Large intestine (tissue), 3 donors: Measurements from ENCODE around the gene PDE6G. TPM values are rescaled to one million over a fixed set of nuclear protein-coding genes. Genes with fewer than 3 reads are reported as not detected.
"Not testable (repeated sequence)": the region's sequence is repeated elsewhere in the genome, so short reads cannot be mapped to it uniquely, and the experiment has no call there.

ENCODE experiments used
- DNase-seq, 2 donors: peaks; one replicate each; pipeline versions ENCODE4 v3.0.0 to v3.0.0-alpha.2; 2013
- H3K27ac ChIP-seq: one replicate; pipeline ENCODE4 v1.5.1; 2013; ENCODE audit warnings: low read length
- H3K27me3 ChIP-seq: 2 replicates; pipeline ENCODE4 v1.6.1; 2013; ENCODE audit warnings: low read length; ENCODE audit not compliant: control insufficient read depth, insufficient read depth
- H3K36me3 ChIP-seq: 2 replicates; pipeline ENCODE4 v1.6.1; 2013; ENCODE audit warnings: low read length; ENCODE audit not compliant: control insufficient read depth, insufficient read depth
- H3K4me1 ChIP-seq: one replicate; pipeline ENCODE4 v1.6.1; 2013; ENCODE audit warnings: low read length; ENCODE audit not compliant: control insufficient read depth, insufficient read depth
- H3K4me3 ChIP-seq: one replicate; pipeline ENCODE4 v1.5.1; 2013; ENCODE audit warnings: low read length
- H3K9me3 ChIP-seq: one replicate; pipeline ENCODE4 v1.6.1; 2013; ENCODE audit warnings: mild to moderate bottlenecking, low read depth, low read length, moderate library complexity; ENCODE audit not compliant: control insufficient read depth
- WGBS: methylation state at CpG from one replicate; pipeline ENCODE4 v1.1.5; 2013; ENCODE audit warnings: low lambda C conversion rate; ENCODE audit not compliant: insufficient coverage; 5-methylcytosine and 5-hydroxymethylcytosine counted together
- polyA plus RNA-seq: library from polyadenylated mRNA; unstranded; fragments of 120-200 nt; gene quantifications from one replicate; pipeline ENCODE4 v1.2.1, GENCODE V29; 2013

Gene PDE6G
- polyA plus RNA-seq, 1 donor = 2.6 TPM

DNA sequence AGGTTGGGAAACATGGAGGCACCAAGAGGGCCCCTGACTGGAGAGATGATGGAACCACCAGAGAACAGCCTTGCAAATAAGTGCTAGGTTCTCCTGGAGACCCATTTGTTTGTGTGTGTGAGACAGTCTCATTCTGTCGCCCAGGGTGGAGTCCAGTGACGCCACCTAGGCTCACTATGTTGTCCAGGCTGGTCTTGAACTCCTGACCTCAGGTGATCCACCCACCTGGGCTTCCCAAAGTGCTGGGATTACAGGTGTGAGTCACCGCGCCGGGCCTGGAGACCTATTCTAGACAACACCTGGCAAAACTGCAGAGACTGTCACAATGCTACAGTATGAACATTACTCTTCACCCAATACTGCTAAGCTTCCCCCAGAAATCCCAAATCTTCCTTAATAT lies 20.9 kb downstream of the PDE6G start:
- no peaks in the 10 kb centered on the region for H3K9me3 ChIP-seq
- H3K36me3 ChIP-seq = no peaks in the 10 kb centered on the region
- H3K4me3 ChIP-seq = no peak overlapping the region
- DNase-seq = no peak
- H3K27me3 ChIP-seq = no peaks in the 10 kb centered on the region
- no CpG with 5 or more reads among the region's 5 CpGs for WGBS
- H3K27ac ChIP-seq = no peak overlapping the region
- peaks cover 5% of the 10 kb centered on the region for H3K4me1 ChIP-seq

DNA sequence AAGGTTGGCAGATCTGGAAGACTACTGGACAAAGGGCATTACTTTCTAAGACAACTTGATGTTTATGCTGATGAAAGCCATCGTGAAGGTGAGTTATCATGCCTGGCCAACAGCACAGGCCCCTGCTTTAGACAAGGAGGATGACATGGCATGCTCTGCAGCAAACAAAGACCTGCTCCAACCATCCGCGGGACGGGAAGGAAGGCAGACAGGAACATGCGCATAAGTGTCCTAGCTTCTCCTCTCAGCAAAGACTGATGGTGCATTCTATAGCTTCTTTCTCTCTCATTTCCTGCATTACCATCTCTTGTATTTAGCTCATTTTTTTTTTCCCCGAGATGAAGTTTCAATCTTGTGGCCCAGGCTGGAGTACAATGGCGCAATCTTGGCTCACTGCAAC lies 24.9 kb downstream of the PDE6G start:
- Histone ChIP-seq H3K27me3 (no peaks in the 10 kb centered on the region), H3K9me3 (no peaks in the 10 kb centered on the region), H3K36me3 (peaks cover 20% of the 10 kb centered on the region), H3K4me1 (peaks cover 5% of the 10 kb centered on the region), H3K4me3 (no peak overlapping the region), H3K27ac (no peak overlapping the region)
- DNase-seq = no peak
- WGBS = no CpG with 5 or more reads among the region's 7 CpGs

DNA sequence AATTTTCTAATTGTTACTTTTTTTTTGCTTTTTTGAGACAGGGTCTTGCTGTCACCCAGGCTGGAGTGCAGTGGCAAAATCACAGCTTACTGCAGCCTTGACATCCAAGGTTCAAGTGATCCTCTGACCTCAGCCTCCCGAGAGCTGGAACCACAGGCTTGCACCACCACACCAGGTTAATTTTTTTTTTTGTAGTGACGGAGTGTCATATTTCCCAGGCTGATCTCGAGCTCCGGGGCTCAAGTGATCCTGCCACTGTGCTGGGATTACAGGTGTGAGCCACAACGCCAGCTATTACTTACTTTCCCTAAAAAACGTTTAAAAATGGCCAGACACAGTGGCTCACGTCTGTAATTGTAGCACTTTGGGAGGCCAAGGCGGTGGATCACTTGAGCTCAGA lies 26.1 kb downstream of the PDE6G start:
- Histone ChIP-seq H3K9me3 (peaks cover 5% of the 10 kb centered on the region), H3K36me3 (peaks cover 32% of the 10 kb centered on the region), H3K4me1 (peaks cover 1% of the 10 kb centered on the region), H3K27ac (no peak overlapping the region), H3K4me3 (no peak overlapping the region), H3K27me3 (no peaks in the 10 kb centered on the region)
- DNase-seq = no peak
- WGBS = no CpG with 5 or more reads among the region's 8 CpGs

DNA sequence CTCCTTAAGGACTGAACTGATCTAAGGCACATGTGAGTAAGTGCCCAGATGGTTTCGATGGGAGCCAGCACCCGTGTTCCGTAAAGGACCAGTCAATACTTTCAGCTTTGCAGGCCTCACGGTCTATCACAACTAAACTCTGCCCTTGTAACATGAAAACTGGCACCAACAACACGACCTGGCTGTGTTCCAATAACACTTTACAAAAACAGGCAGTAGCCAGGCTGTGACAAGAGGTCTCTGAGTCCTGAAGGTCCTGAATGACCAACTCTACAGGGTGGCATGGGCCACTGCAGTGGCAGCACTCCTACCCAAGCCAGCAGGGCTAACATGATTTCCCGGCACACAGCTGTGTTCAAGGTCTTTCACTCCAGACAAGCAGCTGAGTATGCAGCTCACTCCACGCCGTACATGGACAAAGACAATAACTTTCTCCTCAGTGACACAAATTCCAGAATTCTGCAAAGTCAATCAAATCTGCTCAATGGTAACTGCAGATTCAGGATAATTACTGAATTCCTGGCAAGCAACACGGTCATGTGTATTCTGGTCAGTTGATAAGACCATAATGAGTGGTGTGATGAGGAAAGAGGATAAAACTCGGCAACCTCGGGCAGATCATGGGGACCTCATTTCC lies 34.7 kb downstream of the PDE6G start:
- Histone ChIP-seq H3K9me3 (peaks cover 23% of the 10 kb centered on the region), H3K4me3 (no peak overlapping the region), H3K27me3 (no peaks in the 10 kb centered on the region), H3K36me3 (peaks cover 71% of the 10 kb centered on the region), H3K27ac (no peak overlapping the region), H3K4me1 (no peaks in the 10 kb centered on the region)
- 88% methylated on average over 1 of the region's 11 CpGs for WGBS
- DNase-seq = no peak

DNA sequence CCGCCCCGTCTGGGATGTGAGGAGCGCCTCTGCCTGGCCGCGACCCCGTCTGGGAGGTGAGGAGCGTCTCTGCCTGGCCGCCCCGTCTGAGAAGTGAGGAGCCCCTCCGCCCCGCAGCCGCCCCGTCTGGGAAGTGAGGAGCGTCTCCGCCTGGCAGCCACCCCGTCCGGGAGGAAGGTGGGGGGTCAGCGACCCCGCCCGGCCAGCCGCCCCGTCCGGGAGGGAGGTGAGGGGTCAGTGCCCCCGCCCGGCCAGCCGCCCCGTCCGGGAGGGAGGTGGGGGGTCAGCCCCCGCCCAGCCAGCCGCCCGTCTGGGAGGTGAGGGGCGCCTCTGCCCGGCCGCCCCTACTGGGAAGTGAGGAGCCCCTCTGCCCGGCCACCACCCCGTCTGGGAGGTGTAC lies 38.0 kb downstream of the PDE6G start:
- H3K27me3 ChIP-seq, H3K4me3 ChIP-seq, H3K27ac ChIP-seq, DNase-seq, H3K9me3 ChIP-seq, H3K4me1 ChIP-seq: not testable (repeated sequence)
- peaks cover 57% of the 10 kb centered on the region for H3K36me3 ChIP-seq
- no CpG with 5 or more reads among the region's 36 CpGs for whole genome bisulfite sequencing

DNA sequence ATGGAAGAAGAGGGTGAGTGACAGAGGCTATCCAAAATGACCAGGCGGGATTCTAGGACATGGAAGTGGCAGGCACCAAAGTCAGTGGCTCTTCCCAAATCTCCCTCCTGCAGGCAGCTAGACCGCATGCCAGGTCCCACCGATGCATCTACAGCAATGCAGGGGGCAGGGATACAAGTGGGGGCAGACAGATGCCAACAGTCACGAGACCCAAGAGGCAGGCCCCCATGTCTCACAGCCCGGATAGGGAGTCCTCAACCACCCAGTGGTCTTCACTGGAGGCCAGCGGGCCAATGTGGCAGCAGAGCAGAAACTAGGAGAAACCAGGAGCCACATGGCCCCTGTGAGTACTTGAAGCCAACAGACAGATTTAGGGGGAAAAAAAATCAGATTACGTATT lies 39.5 kb downstream of the PDE6G start:
- Histone ChIP-seq H3K4me1 (no peaks in the 10 kb centered on the region), H3K4me3 (no peak overlapping the region), H3K36me3 (peaks cover 59% of the 10 kb centered on the region), H3K27ac (no peak overlapping the region), H3K9me3 (peaks cover 9% of the 10 kb centered on the region), H3K27me3 (no peaks in the 10 kb centered on the region)
- no peak for DNase-seq
- no CpG with 5 or more reads among the region's 7 CpGs for WGBS

DNA sequence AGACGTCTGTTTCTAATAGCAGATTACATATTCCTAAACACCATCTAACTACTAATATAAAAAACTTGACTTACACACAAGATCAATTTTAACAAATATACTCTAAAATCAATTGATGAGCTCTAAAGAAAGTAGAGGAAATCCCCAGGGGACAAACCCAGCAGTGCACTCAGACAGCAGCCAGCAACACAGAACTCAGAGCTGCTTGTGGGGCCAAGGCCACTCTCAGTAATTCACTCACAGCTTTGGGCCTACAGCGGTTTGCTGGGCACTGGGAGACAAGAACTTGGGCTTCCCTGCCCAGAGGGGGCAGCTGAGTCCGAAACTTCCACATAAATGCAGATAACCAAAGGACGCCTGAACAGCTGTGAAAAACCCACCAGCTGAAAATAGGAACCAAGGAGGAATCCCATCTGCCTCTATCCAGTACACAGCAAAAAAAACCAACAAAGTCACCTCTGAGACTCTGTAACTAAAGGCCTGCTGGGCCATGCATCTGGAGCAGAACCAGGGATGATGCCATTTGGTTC lies 40.9 kb downstream of the PDE6G start:
- no peaks in the 10 kb centered on the region for H3K27me3 ChIP-seq
- no CpG with 5 or more reads among the region's 4 CpGs for WGBS
- no peaks in the 10 kb centered on the region for H3K4me1 ChIP-seq
- H3K9me3 ChIP-seq = peaks cover 9% of the 10 kb centered on the region
- no peak for DNase-seq
- no peak overlapping the region for H3K27ac ChIP-seq
- no peak overlapping the region for H3K4me3 ChIP-seq
- peaks cover 46% of the 10 kb centered on the region for H3K36me3 ChIP-seq

DNA sequence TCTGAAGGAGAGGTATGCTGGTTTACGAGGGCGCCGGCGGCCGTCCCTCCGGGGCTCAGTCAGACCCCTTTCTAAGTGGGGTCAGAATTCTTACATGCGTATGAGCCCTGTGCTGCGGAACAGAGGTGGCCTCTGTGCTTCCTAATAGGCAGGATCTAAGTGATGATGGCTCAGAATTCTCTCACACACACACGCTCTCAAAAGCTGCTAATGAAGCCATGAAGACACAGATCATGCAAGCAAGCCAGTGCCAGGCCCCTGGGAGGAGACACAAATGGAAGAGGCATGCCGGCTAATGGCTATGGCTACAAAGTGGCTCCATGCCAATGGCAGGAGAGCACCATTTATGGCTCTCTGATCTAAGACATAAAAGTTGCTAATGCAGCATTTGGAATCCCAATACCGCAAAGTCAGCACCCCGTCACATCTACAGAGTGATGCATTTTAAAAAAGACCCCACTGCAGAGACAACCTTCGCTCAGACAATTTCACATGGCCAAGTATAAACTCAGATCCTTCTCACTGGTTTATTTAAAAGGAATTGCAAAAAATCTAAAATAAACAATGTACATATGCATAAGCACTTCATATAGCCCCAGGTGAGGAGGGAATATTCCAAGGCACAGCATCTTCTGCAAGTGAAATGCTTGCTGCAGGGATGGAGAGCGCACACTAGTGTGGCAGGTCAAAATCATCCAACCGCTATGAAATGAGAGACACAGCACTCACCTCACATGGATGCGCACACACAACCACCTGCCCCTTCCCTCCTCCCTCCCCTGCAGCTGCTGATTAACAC lies 44.0 kb downstream of the PDE6G start:
- H3K4me1 ChIP-seq = peaks cover 7% of the 10 kb centered on the region
- peaks cover 2% of the 10 kb centered on the region for H3K9me3 ChIP-seq
- H3K4me3 ChIP-seq = no peak overlapping the region
- H3K27me3 ChIP-seq = no peaks in the 10 kb centered on the region
- no peak overlapping the region for H3K27ac ChIP-seq
- DNase-seq = no peak
- H3K36me3 ChIP-seq = peaks cover 60% of the 10 kb centered on the region
- no CpG with 5 or more reads among the region's 16 CpGs for WGBS

DNA sequence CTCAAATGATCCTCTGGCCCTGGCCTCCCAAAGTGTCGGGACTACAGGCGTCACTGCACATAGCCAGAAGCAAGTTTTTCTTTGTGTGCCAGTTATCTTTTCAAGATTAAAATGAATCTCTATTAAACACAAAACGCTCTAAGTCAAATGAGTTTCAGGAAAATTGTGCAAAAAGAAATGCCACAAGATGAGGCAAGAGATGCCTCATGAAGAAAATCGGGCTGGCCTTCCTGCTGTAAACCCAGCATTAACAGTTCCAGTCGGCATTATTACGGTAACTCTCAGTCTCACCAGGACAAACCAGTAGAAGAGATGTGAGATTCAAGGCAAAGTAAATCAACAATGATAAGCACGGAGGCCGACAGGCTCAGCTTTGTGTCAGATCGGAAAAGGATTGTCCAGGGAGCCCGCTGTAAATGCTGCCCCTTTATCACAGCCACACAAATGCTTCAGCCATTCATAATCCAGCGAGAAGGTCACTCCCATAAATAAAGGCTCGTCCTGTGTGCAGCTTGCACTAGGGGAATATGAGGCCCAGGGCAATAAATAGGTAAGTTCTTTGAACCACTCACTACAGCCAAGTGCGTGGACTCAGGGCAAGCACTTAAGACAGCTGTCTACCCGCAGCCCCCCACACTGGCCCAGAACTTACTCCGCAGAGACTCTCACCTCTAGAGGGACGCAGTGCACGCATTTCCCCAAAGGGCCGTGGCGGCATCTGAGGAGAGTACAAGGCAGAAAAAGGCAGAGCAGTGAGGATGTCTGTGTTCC lies 46.6 kb downstream of the PDE6G start:
- peak; percentile 23 to 74 for DNase-seq
- H3K4me3 ChIP-seq = no peak overlapping the region
- no CpG with 5 or more reads among the region's 19 CpGs for WGBS
- H3K9me3 ChIP-seq = no peaks in the 10 kb centered on the region
- no peak overlapping the region for H3K27ac ChIP-seq
- H3K4me1 ChIP-seq = peaks cover 7% of the 10 kb centered on the region
- peaks cover 60% of the 10 kb centered on the region for H3K36me3 ChIP-seq
- no peaks in the 10 kb centered on the region for H3K27me3 ChIP-seq

DNA sequence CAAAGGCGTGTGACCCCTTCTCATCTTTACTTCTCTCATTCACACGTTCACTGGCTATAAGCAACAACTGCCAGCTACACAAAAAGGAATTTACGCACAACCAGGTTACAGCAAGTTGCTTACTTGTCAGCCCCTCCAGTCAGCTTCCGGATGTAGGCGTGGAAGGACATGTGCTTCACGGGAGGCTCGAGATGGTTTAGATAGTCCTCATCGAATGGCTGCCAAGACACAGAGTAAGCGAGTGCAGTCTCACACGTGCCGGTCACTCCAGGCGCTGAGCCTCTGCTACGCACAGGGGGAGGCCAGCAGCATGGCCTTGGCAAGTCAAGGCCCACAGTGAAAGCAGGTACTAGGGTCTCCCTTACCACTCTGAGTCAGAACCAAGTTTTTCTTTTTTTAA lies 47.7 kb downstream of the PDE6G start:
- Histone ChIP-seq H3K4me3 (no peak overlapping the region), H3K27ac (no peak overlapping the region), H3K36me3 (peaks cover 62% of the 10 kb centered on the region), H3K27me3 (no peaks in the 10 kb centered on the region), H3K9me3 (no peaks in the 10 kb centered on the region), H3K4me1 (peaks cover 7% of the 10 kb centered on the region)
- WGBS = no CpG with 5 or more reads among the region's 13 CpGs
- no peak for DNase-seq
